Activated naive CD4-positive, alpha-beta T cell treated with anti-CD3 and anti-CD28 coated beads for 36 hours (primary cell): ENCODE data around the gene IL17RA. TPM values are rescaled to one million over a fixed set of nuclear protein-coding genes. Genes with fewer than 3 reads are reported as not detected.
"Not testable (repeated sequence)": the region's sequence is repeated elsewhere in the genome, so short reads cannot be mapped to it uniquely, and the experiment has no call there.

Experiments
- CTCF ChIA-PET: fragments of 350-600 bp; sonication (Branson Sonifier 250); formaldehyde crosslinking; loops from one replicate; lab custom pipeline; 2021; ENCODE audit warnings: antibody characterized with exemption; lab: Charles Lee
- DNase-seq: peaks from one replicate; pipeline ENCODE4 v3.0.0-alpha.2; 2020
- H3K27ac Mint-ChIP-seq: one replicate; pipeline ENCODE4 v1.8.0; 2021; ENCODE audit warnings: mild to moderate bottlenecking, mixed read lengths
- H3K27me3 Mint-ChIP-seq: one replicate; pipeline ENCODE4 v1.8.0; 2021; ENCODE audit warnings: low read depth, mixed read lengths
- H3K36me3 Mint-ChIP-seq: one replicate; pipeline ENCODE4 v1.8.0; 2021; ENCODE audit warnings: low read depth, mixed read lengths
- H3K4me1 Mint-ChIP-seq: one replicate; pipeline ENCODE4 v1.8.0; 2021; ENCODE audit warnings: low read depth, mixed read lengths
- H3K4me3 Mint-ChIP-seq: one replicate; pipeline ENCODE4 v1.8.0; 2021; ENCODE audit warnings: mild to moderate bottlenecking, moderate library complexity, mixed read lengths
- H3K9me3 Mint-ChIP-seq: one replicate; pipeline ENCODE4 v1.8.0; 2021; ENCODE audit warnings: mixed read lengths
- intact Hi-C: fragments of 100-400 bp; cut with micrococcal nuclease; formaldehyde crosslinking; loops from one replicate; pipeline ENCODE4 v1.15.1; 2023
- total RNA-seq, 2 experiments: library from RNA; stranded (reverse); gene quantifications; one replicate each; pipeline ENCODE4 v1.2.3, GENCODE V29; 2021

IL17RA gene
- total RNA-seq, 2 experiments from 2014 or later, result 10.2 to 10.7 TPM

DNA sequence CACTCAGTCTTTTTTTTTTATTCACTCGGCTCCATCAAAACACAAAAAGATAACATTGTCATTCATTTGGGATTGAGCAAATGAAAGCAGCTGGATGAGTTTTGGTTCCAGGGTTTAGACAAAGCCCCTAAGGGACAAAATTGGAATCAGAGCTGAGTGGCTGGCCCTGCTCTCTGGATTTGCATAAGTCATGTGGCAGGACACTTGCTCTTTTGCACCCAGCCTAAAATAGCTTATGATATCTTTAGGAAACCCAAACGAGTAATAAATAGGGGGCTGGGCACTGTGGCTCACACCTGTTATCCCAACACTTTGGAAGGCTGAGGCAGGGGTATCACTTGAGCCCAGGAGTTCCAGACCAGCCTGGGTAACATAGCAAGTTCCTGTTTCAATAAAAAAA, 47.3 kb downstream of the IL17RA start:
- intact Hi-C loops, result no loop called here
- Mint-ChIP-seq H3K27ac (no peak overlapping the region), H3K9me3 (no peaks in the 10 kb centered on the region), H3K4me3 (no peak overlapping the region), H3K27me3 (no peaks in the 10 kb centered on the region), H3K36me3 (peaks cover 7% of the 10 kb centered on the region), H3K4me1 (peaks cover 3% of the 10 kb centered on the region)
- no peak for DNase-seq
- CTCF ChIA-PET, result interaction anchor here (1.1 kb wide), 1 partner anchor 12 kb away, joined by 3 read pairs; no protein-coding TSS in a partner anchor

DNA sequence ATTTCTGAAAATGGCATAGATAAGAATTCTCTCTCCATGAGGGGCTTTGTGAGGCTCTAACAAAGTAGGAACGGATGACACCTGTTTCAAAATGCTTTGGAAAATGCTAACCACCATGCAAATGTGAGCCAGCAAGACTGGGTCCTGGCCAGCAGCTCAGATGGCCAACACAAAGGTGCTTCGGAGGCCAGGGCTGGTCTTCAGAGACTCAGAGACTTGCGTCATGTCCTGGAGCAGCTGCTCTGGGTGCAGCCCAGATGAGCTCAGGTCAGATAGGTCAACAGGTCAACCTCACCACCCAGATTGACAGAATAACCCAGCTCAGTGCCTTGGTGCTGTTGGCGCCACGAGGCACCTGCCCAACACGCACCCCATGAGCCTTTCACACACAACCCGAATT, 48.3 kb downstream of the IL17RA start:
- intact Hi-C loops, result no loop called here
- Mint-ChIP-seq H3K4me3 (no peak overlapping the region), H3K27ac (no peak overlapping the region), H3K36me3 (peaks cover 8% of the 10 kb centered on the region), H3K9me3 (no peaks in the 10 kb centered on the region), H3K27me3 (no peaks in the 10 kb centered on the region), H3K4me1 (peaks cover 3% of the 10 kb centered on the region)
- CTCF ChIA-PET, result interaction anchor here (0.7 to 1.2 kb wide), 2 partner anchors 38 to 483 kb away, joined by 3 to 4 read pairs; no protein-coding TSS in a partner anchor
- DNase-seq, result no peak

DNA sequence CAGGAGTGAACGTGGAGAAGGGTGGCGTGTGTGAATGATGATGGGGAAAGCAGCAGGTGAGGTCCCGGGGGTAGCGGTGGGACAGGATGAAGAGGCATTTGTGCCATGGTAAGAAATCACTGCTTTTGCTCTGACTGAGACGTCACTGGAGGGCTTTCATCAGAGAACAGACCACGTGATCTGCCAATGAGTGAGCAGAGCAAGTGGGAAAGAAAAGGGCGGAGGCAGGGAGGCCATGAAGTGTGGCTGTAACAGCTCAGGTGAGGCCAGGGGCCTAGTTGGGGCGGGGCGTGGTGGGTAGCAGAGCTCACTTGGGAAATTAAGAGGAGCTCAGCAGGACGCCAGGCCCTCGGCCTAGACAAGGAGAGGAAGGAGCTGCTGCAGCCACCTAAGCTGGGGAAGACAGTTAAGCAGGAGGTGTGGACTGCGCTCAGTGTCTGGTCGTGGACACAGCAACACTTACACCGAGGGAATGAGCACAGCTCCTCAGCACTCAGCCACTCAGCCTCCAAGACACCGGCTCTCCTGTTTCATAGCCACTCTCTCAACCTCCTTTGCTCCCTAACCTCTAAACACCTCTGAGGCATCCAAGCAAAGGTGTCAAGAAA, 50.5 kb downstream of the IL17RA start:
- intact Hi-C loops, result no loop called here
- peaks cover 15% of the 10 kb centered on the region for H3K36me3 Mint-ChIP-seq
- H3K4me1 Mint-ChIP-seq, result peaks cover 1% of the 10 kb centered on the region
- no peak for DNase-seq
- CTCF ChIA-PET, result no interaction called here
- no peak overlapping the region for H3K4me3 Mint-ChIP-seq
- no peaks in the 10 kb centered on the region for H3K27me3 Mint-ChIP-seq
- H3K9me3 Mint-ChIP-seq, result no peaks in the 10 kb centered on the region
- H3K27ac Mint-ChIP-seq, result no peak overlapping the region

- H3K27ac Mint-ChIP-seq, result no peak overlapping the region
- H3K27me3 Mint-ChIP-seq, result no peaks in the 10 kb centered on the region
- CTCF ChIA-PET, result no interaction called here
- no peaks in the 10 kb centered on the region for H3K9me3 Mint-ChIP-seq
- no peak overlapping the region for H3K4me3 Mint-ChIP-seq
- intact Hi-C loops, result no loop called here
- no peaks in the 10 kb centered on the region for H3K4me1 Mint-ChIP-seq
- no peak for DNase-seq
- H3K36me3 Mint-ChIP-seq, result peaks cover 20% of the 10 kb centered on the region
These were observed 52.4 kb downstream of the IL17RA start for GRCh38 chr22:17137170-17137569.

DNA sequence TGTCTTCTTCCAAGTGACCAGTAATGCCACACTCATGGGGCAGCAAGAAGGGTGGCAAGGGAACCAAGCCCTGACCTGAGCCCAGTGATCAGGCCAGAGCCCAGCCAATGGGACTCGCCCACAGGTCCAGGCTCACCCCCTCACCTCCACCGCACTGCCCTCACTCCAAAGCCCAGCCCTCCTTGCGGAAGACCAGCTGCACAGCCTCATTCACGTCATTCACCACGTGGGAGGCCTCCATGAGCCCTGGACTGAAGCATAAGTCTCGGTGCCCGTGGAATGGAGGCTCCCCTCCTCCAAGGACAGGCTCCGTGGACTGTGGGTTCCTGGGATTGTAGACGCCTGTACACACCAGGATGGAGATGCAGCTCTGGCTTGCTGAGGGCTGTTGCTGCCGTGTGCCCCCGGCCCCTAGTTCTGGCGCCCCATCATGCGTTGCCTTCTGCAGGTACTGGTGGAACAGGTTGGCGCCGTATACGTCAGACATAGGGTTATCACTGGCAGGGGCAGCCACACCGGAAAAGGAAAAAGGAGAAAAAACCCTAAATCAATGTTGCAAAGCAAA, 53.1 kb downstream of the IL17RA start:
- CTCF ChIA-PET, result no interaction called here
- Mint-ChIP-seq H3K27ac (no peak overlapping the region), H3K4me1 (no peaks in the 10 kb centered on the region), H3K36me3 (peaks cover 24% of the 10 kb centered on the region), H3K9me3 (no peaks in the 10 kb centered on the region), H3K27me3 (no peaks in the 10 kb centered on the region), H3K4me3 (no peak overlapping the region)
- intact Hi-C loops, result no loop called here
- DNase-seq, result no peak

DNA sequence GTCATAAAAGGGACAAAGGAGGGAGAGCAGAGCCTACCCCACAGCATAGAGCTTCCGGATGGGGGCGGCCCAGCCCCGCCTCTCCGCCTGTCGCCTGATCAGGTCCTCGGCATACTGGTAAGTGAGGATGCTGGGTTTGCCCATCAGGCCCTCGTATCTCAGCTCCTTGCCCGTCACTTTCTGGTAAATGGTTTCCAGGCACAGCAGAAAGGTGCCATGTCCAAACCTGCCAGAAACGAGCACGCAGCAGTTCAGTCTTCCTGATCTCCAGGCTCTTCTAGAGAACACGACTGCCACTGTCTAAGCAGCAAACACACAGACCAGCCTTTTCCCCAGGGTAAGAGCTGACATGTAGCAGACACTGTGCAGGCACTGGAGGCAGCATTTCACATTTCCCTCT, 53.7 kb downstream of the IL17RA start:
- no peaks in the 10 kb centered on the region for H3K9me3 Mint-ChIP-seq
- H3K36me3 Mint-ChIP-seq, result peaks cover 24% of the 10 kb centered on the region
- H3K27me3 Mint-ChIP-seq, result no peaks in the 10 kb centered on the region
- CTCF ChIA-PET, result no interaction called here
- no peak for DNase-seq
- H3K4me3 Mint-ChIP-seq, result no peak overlapping the region
- H3K4me1 Mint-ChIP-seq, result no peaks in the 10 kb centered on the region
- no peak overlapping the region for H3K27ac Mint-ChIP-seq
- intact Hi-C loops, result no loop called here

GRCh38 chr22:17140022-17140421, 55.2 kb downstream of the IL17RA start:
- CTCF ChIA-PET, result no interaction called here

DNA sequence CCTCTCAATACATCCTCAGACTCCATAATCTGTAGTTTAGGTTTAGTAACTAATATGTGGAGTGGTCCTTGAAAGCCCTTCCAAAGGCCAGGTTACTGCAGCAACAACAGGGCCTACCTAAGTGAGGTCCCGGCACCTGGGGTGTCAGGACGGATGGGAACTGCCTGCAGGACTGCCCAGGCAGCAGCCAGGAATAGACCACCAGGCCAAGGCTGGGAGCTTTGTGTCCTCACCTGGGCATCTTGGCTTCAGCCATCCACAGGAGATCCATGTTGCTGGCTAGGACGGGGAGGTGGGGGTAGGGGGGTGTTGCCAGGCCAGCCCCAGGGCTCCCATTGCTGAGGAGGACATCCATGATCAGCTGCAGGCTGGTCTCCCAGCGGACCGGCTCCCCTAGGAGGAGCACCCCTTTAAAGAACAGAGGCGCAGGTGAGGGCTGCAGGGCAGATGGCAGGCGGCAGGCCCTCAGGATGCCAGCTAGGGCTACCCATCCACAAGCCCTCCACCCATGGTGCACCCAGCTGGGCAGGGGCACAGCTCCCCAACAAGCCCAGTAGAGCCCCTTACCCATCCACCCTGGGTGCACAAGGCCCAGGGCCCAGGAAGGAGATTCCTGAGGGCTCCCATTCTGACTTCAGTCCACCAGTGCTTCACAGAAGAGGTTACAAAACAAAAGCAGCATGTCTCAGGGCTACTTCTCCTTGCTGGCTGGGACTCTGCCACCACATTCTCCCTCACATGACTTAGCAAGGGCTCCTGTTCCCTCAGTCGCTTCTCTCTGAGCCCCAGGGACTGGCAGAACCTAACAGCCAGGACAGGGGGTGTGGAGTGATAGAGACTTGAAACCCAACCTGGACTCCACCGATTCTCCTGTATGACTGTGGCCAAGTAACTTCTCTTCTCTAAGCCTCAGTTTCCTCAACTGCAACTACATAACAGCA, 56.3 kb downstream of the IL17RA start:
- intact Hi-C loops, result no loop called here
- CTCF ChIA-PET, result no interaction called here
- no peak overlapping the region for H3K4me3 Mint-ChIP-seq
- no peaks in the 10 kb centered on the region for H3K4me1 Mint-ChIP-seq
- peaks cover 25% of the 10 kb centered on the region for H3K36me3 Mint-ChIP-seq
- H3K27ac Mint-ChIP-seq, result no peak overlapping the region
- no peaks in the 10 kb centered on the region for H3K9me3 Mint-ChIP-seq
- H3K27me3 Mint-ChIP-seq, result no peaks in the 10 kb centered on the region
- DNase-seq, result no peak

More at GRCh38 chr22:17140022-17140421, 55.2 kb downstream of the IL17RA start:
- H3K4me3 Mint-ChIP-seq, result no peak overlapping the region
- H3K36me3 Mint-ChIP-seq, result peaks cover 21% of the 10 kb centered on the region
- no peak overlapping the region for H3K27ac Mint-ChIP-seq
- no peaks in the 10 kb centered on the region for H3K27me3 Mint-ChIP-seq
- H3K4me1 Mint-ChIP-seq, result no peaks in the 10 kb centered on the region
- DNase-seq, result no peak
- no peaks in the 10 kb centered on the region for H3K9me3 Mint-ChIP-seq
- intact Hi-C loops, result no loop called here

- H3K27me3 Mint-ChIP-seq, result no peaks in the 10 kb centered on the region
- CTCF ChIA-PET, result interaction anchor here (0.9 to 1.2 kb wide), 2 partner anchors 29 to 62 kb away, joined by 3 to 5 read pairs; no protein-coding TSS in a partner anchor
- no peaks in the 10 kb centered on the region for H3K4me1 Mint-ChIP-seq
- peaks cover 31% of the 10 kb centered on the region for H3K36me3 Mint-ChIP-seq
- no peak for DNase-seq
- intact Hi-C loops, result no loop called here
- no peak overlapping the region for H3K4me3 Mint-ChIP-seq
- H3K9me3 Mint-ChIP-seq, result no peaks in the 10 kb centered on the region
- no peak overlapping the region for H3K27ac Mint-ChIP-seq
These were observed 58.3 kb downstream of the IL17RA start for GRCh38 chr22:17143101-17143500.

- H3K4me1 Mint-ChIP-seq, result no peaks in the 10 kb centered on the region
- no peaks in the 10 kb centered on the region for H3K9me3 Mint-ChIP-seq
- H3K36me3 Mint-ChIP-seq, result peaks cover 25% of the 10 kb centered on the region
- intact Hi-C loops, result no loop called here
- CTCF ChIA-PET, result interaction anchor here (0.9 kb wide), 1 partner anchor 28 kb away, joined by 5 read pairs; no protein-coding TSS in a partner anchor
- no peaks in the 10 kb centered on the region for H3K27me3 Mint-ChIP-seq
- no peak for DNase-seq
- H3K27ac Mint-ChIP-seq, result no peak overlapping the region
- no peak overlapping the region for H3K4me3 Mint-ChIP-seq
These were observed 59.0 kb downstream of the IL17RA start for GRCh38 chr22:17143826-17144225.

DNA sequence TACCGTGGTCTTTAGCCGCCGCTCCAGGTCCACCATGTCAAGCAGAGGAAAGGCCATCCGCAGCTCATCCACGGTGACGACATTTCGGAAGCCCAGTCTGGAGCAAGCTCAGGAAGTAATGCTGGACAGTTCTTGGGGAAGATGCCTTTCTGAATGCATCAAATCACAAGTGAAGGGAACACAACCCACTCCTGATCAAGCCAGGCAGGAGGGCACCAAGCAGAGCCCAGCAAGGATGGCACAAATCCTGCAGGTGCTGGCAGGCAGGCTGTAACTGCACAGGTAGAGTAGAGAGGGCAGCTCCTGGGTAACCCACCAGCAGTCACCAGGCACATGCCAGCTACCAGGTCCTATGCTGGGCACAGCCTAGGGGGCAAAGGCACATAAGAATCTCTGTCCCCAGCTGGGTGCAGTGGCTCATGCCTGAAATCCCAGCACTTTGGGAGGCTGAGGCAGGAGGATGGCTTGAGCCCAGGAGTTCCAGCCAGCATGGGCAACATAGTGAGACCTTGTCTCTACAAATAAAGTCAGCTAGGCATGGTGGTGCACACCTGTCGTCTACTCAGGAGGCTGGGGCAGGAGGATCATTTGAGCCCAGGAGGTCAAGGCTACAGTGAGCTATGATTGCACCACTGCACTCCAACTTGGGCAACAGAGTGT, 60.4 kb downstream of the IL17RA start:
- Mint-ChIP-seq H3K36me3 (peaks cover 24% of the 10 kb centered on the region), H3K9me3 (no peaks in the 10 kb centered on the region), H3K4me1 (no peaks in the 10 kb centered on the region), H3K27me3 (no peaks in the 10 kb centered on the region), H3K4me3 (no peak overlapping the region), H3K27ac (no peak overlapping the region)
- CTCF ChIA-PET, result interaction anchor here (2.0 kb wide), 1 partner anchor 26 kb away, joined by 5 read pairs; no protein-coding TSS in a partner anchor
- DNase-seq, result no peak
- intact Hi-C loops, result no loop called here

GRCh38 chr22:17147458-17147857, 62.7 kb downstream of the IL17RA start:
- H3K9me3 Mint-ChIP-seq, CTCF ChIA-PET, H3K27me3 Mint-ChIP-seq, H3K4me1 Mint-ChIP-seq, DNase-seq, H3K27ac Mint-ChIP-seq, intact Hi-C loops, H3K4me3 Mint-ChIP-seq: not testable (repeated sequence)
- H3K36me3 Mint-ChIP-seq, result peaks cover 22% of the 10 kb centered on the region
